Measurements from ENCODE around the gene HNRNPC. TPM values are rescaled to one million over a fixed set of nuclear protein-coding genes. Genes with fewer than 3 reads are reported as not detected.
"Not testable (repeated sequence)": the region's sequence is repeated elsewhere in the genome, so short reads cannot be mapped to it uniquely, and the experiment has no call there.

The HNRNPC gene
- total RNA-seq, 1 experiment from 2014 or later = 814 TPM

DNA sequence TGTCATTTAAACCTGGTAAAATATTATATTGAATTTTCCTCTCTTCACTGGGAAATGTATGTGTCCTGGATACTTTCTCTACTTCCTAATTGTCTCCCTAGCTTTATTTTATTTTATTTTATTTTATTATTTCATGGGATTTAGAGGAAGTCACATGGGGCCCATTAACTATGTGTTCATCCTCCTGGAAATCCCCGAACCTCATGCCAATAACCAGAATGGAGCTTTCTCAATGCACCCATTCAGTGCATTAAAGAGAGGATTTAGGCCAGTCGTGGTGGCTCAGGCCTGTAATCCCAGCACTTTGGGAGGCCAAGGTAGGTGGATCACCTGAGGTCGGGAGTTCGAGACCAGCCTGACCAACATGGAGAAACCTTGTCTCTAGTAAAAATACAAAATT, 9.4 kb upstream of the HNRNPC start:
- no peak for DNase-seq (ENCODE audit: low read depth)
- in situ Hi-C loops (cut with HindIII; ENCODE audit: low pct_unique_long_range_greater_than_20kb, low sequenced_read_pairs) = no loop called here

- DNase-seq (ENCODE audit: low read depth) = no peak
- in situ Hi-C loops (cut with HindIII; ENCODE audit: low pct_unique_long_range_greater_than_20kb, low sequenced_read_pairs) = no loop called here
Observed at GRCh38 chr14:21275261-21275858, 6.1 kb upstream of the HNRNPC start.

DNA sequence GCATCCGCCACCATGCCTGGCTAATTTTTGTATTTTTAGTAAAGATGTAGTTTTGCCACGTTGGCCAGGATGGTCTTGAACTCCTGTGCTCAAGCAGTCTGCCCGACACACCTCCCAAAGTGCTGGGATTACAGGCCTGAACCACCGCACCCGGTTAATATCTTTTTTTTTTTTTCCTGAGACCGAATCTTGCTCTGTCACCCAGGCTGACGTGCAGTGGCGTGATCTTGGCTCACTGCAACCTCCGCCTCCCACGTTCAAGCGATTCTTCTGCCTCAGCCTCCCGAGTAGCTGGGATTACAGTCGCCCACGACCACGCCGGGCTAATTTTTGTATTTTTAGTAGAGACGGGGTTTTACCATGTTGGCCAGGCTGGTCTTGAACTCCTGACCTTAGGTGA, 3.4 kb upstream of the HNRNPC start:
- DNase-seq (ENCODE audit: low read depth); in situ Hi-C loops (cut with HindIII; ENCODE audit: low pct_unique_long_range_greater_than_20kb, low sequenced_read_pairs): not testable (repeated sequence)

- in situ Hi-C loops (cut with HindIII; ENCODE audit: low pct_unique_long_range_greater_than_20kb, low sequenced_read_pairs) = no loop called here
- peak; percentile 35 for DNase-seq (ENCODE audit: low read depth)
Observed at GRCh38 chr14:21268617-21269251, 508 bp downstream of the HNRNPC start.

DNA sequence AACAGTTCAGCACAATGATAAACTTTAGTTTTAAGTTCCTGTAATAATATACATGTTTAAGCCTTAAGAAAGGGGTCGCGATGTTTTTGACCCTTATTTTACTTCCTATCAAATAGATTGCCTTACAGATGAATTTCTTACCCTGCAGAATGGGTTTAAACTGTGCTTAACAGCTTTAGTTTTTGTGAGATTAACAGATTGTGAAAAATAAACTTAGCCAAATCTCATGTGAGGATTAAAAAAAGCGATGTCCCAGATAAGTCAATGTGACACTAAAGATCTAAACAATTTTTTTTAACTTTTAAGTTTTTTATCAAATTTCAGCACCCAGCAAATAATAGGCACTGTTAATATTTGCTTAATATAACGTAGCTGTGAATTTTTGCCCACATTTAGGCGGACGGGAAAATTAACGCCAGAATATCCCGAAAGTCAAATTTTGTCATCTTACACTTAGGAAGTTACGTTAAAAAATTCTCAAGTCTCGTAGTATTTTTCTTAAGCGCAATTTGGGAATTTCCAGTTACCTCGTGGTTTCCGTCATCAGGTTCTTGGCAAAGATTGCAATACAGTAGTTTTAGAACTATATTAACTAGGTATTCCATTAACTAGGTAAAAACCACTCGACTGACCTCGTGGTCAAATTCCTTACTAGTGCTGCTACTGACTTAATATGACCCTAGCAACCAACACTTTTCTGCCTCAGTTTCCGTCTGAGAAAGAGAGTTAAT, 1.2 kb downstream of the HNRNPC start:
- DNase-seq (ENCODE audit: low read depth) = peak; percentile 68
- in situ Hi-C loops (cut with HindIII; ENCODE audit: low pct_unique_long_range_greater_than_20kb, low sequenced_read_pairs) = no loop called here

DNA sequence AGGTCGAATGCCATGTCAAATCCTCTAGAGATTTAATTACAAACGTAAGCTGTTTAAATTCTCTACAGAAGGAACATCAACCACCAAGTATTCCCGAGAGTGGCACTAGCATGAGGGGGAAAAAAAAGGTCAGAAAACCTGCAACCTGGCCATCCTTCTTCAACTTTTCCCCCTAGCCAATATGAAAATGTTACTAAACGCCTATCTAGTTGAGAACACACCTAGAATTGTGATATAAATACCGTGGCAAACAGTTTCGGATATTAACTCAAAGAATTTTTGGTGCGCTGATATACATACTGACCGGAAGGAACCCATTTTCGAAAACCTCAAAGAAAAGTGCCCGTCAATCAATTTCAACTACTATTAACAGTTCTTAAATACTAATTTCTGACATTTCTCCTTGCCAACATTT, 1.8 kb downstream of the HNRNPC start:
- no peak for DNase-seq (ENCODE audit: low read depth)
- in situ Hi-C loops (cut with HindIII; ENCODE audit: low pct_unique_long_range_greater_than_20kb, low sequenced_read_pairs) = no loop called here

- peak; percentile 40 for DNase-seq (ENCODE audit: low read depth)
- in situ Hi-C loops (cut with HindIII; ENCODE audit: low pct_unique_long_range_greater_than_20kb, low sequenced_read_pairs) = no loop called here
Observed at GRCh38 chr14:21264025-21264801, 5.0 kb downstream of the HNRNPC start.

- peak; percentile 25 for DNase-seq (ENCODE audit: low read depth)
- in situ Hi-C loops (cut with HindIII; ENCODE audit: low pct_unique_long_range_greater_than_20kb, low sequenced_read_pairs) = no loop called here
Observed at GRCh38 chr14:21263284-21264024, 5.8 kb downstream of the HNRNPC start.

- in situ Hi-C loops (cut with HindIII; ENCODE audit: low pct_unique_long_range_greater_than_20kb, low sequenced_read_pairs) = no loop called here
- no peak for DNase-seq (ENCODE audit: low read depth)
Observed at GRCh38 chr14:21262410-21262809, 6.8 kb downstream of the HNRNPC start.

DNA sequence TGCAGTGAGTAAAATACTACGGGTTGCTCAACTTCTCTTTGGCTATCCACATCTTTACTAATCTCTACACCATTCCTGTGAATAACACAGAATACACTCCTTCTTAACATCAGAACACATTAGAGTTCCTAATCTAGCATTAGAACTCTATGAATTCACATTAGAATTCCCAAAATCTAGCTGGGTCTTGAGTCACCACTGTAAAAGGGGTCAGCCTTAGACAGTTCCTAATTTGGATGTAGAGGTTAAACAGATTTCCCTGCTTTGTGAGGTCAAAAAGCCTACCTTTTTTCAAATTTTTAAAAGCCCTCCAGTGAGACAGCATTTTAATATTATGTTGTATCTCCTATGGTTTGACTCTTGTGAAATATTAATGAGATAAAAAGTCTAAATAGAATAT, 7.4 kb downstream of the HNRNPC start:
- in situ Hi-C loops (cut with HindIII; ENCODE audit: low pct_unique_long_range_greater_than_20kb, low sequenced_read_pairs) = no loop called here
- DNase-seq (ENCODE audit: low read depth) = no peak

DNA sequence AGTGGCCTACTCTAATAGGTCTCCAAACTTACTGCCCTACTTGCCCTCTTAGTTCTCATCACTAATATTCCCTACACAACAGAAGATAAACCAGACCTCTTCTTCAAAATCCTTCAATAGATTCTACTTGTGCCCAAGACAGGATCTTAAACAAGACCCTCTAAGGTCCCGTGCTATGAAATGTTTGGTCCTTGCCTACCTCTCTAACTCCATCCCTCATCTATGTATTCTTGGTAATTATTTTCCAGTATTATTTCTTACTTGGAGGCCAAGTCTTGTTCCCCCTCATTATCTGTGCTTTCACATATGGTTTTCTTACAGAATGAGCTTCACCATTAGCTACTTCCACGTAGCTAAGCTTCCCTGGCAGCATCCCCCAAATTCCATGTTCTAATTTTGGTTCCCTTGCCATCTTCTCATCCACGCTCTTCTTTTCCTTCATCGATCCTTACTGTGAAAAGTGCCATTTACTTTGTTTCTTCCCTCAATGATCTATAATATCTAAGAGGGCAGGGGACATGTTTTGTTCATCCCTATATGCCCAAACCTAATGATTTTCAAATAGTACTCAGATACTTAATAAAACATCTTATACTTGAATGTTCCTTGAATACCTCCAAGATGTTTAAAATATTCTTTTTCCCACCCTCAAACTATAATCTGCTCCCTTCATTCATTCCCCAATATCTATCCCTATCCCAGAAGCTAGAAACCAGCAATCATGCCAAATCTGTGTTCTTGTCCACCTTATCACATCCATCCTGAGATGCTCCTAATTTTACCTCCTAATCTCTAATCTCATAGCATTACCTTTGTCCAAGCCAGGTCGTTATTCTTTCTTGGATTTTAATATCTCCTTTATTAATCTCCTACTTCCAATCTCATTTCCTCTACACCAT, 10.1 kb downstream of the HNRNPC start:
- no peak for DNase-seq (ENCODE audit: low read depth)
- in situ Hi-C loops (cut with HindIII; ENCODE audit: low pct_unique_long_range_greater_than_20kb, low sequenced_read_pairs) = no loop called here

DNA sequence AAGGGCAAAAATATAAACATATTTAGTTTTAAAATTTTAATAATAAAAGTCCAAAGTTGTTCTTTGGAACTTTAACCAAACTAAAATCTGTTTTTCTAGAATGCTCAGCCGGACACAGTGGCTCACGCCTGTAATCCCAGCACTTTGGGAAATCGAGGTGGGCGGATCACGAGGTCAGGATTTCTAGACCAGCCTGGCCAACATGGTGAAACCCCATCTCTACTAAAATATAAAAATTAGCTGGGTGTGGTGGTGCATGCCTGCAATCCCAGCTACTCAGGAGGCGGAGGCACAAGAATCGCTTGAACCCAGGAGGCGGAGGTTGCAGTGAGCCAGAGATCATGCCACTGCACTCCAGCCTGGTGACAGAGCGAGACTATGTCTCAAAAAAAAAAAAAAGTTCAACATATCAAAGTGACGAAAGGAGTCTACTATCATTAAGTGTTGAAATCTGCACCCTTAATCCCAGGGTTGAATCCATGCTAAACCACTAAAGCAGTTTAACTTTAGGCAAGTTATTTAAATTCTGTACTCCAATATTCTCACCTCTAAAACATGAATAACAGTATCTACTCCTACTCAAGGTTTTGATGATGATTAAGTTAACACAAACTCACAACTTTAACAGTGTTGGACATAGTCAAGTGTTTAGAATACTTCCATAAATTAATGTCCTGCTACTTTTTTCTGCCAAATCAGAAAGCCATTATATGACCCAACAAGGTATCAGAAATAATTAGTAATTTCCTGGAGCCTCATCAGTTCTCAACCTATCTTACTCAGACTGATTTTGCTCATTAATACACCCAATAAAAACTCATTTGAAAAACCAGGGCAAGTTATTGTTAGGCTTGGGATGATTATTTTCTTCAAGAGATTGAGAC, 11.0 kb downstream of the HNRNPC start:
- no peak for DNase-seq (ENCODE audit: low read depth)
- in situ Hi-C loops (cut with HindIII; ENCODE audit: low pct_unique_long_range_greater_than_20kb, low sequenced_read_pairs) = no loop called here

- no peak for DNase-seq (ENCODE audit: low read depth)
- in situ Hi-C loops (cut with HindIII; ENCODE audit: low pct_unique_long_range_greater_than_20kb, low sequenced_read_pairs) = no loop called here
Observed at GRCh38 chr14:21257394-21257909, 11.8 kb downstream of the HNRNPC start.

GRCh38 chr14:21256539-21257393, 12.5 kb downstream of the HNRNPC start:
- in situ Hi-C loops (cut with HindIII; ENCODE audit: low pct_unique_long_range_greater_than_20kb, low sequenced_read_pairs) = no loop called here
- no peak for DNase-seq (ENCODE audit: low read depth)

DNA sequence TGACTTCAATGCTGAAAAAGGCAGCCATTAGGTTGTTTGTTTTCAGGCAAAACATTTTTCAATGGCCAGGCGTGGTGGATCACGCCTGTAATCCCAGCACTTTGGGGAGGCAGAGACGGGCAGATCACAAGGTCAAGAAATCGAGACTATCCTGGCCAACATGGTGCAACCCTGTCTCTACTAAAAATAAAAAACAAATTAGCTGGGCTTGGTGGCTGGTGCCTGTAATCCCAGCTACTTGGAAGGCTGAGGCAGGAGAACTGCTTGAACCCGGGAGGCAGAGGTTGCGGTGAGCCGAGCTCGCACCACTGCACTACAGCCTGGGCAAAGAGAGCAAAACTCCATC, 13.2 kb downstream of the HNRNPC start:
- in situ Hi-C loops (cut with HindIII; ENCODE audit: low pct_unique_long_range_greater_than_20kb, low sequenced_read_pairs) = not testable (repeated sequence)

More for the DNA sequence above, 13.2 kb downstream of the HNRNPC start:
- not testable (repeated sequence) for DNase-seq (ENCODE audit: low read depth)
